Choroid plexus epithelial cell (primary cell): Measurements from ENCODE around the gene SNRNP35.
A peak's percentile ranks its signal among the peaks of the same experiment; 100 is the strongest.
"Not testable (repeated sequence)": the region's sequence is repeated elsewhere in the genome, so short reads cannot be mapped to it uniquely, and the experiment has no call there.

Experiments
- DNase-seq: peaks from one replicate; pipeline ENCODE4 v3.0.0-alpha.2; 2010; ENCODE audit warnings: low read depth
- H3K4me3 ChIP-seq: 2 replicates; pipeline ENCODE4 v1.5.1; 2011; ENCODE audit warnings: low read depth, mild to moderate bottlenecking, control low read depth, low read length, moderate library complexity
- TF ChIP-seq, protein P1 (sequence below): conservative IDR thresholded peaks from 2 replicates; pipeline ENCODE4 v1.5.1; 2011; ENCODE audit warnings: low read depth, mild to moderate bottlenecking, control low read depth, inconsistent platforms, low read length, moderate library complexity

Gene SNRNP35

GRCh38 chr12:123474485-123475245 lies 16.7 kb downstream of the SNRNP35 start:
- DNase-seq, result no peak
- TF ChIP-seq, protein P1, sequence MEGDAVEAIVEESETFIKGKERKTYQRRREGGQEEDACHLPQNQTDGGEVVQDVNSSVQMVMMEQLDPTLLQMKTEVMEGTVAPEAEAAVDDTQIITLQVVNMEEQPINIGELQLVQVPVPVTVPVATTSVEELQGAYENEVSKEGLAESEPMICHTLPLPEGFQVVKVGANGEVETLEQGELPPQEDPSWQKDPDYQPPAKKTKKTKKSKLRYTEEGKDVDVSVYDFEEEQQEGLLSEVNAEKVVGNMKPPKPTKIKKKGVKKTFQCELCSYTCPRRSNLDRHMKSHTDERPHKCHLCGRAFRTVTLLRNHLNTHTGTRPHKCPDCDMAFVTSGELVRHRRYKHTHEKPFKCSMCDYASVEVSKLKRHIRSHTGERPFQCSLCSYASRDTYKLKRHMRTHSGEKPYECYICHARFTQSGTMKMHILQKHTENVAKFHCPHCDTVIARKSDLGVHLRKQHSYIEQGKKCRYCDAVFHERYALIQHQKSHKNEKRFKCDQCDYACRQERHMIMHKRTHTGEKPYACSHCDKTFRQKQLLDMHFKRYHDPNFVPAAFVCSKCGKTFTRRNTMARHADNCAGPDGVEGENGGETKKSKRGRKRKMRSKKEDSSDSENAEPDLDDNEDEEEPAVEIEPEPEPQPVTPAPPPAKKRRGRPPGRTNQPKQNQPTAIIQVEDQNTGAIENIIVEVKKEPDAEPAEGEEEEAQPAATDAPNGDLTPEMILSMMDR, result no peak

GRCh38 chr12:123475246-123475703 lies 17.3 kb downstream of the SNRNP35 start:
- no peak overlapping the region for H3K4me3 ChIP-seq
- DNase-seq, result no peak
- TF ChIP-seq, protein P1, result no peak

More at GRCh38 chr12:123474485-123475245, 16.7 kb downstream of the SNRNP35 start:
- H3K4me3 ChIP-seq, result no peak overlapping the region

DNA sequence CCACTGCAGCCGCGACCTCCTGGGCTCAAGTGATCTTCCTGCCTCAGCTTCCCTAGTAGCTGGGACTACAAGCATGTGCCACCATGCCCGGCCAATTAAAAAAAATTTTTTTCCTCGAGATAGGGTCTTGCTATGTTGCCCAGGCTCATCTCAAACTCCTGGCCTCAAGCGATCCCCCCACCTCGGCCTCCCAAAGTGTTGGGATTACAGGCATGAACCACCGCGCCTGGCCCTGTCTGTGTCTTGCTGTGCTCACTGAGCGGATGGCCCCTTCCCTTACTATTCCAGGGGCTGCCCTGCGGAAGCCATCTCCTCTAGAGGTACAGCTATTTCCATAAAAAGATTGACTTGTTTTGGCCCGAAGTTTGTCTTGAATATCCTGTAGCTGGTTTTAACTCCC lies 20.1 kb downstream of the SNRNP35 start:
- H3K4me3 ChIP-seq, result no peak overlapping the region
- TF ChIP-seq, protein P1, result no peak
- DNase-seq, result no peak

- H3K4me3 ChIP-seq, result no peak overlapping the region
- TF ChIP-seq, protein P1, result no peak
- peak; percentile 42 for DNase-seq
These were observed 20.8 kb downstream of the SNRNP35 start for GRCh38 chr12:123478762-123479161.

GRCh38 chr12:123479442-123480180 lies 21.7 kb downstream of the SNRNP35 start:
- TF ChIP-seq, protein P1, result no peak
- no peak for DNase-seq
- no peak overlapping the region for H3K4me3 ChIP-seq

DNA sequence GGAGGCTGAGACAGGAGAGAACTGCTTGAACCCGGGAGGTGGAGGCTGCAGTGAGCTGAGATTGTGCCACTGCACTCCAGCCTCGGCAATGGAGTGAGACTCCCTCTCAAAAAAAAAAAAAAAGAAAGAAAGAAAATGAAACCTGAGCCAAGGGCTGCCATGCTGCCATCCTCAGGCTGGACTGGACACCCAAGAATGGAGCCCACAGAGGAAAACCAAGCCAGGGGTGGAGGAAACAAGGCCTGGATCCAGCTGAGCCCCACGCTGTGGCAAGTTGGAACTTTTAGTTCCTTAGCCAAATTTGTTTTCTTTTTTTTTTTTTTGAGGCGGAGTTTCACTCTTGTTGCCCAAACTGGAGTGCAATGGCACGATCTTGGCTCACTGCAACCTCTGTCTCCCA lies 23.3 kb downstream of the SNRNP35 start:
- not testable (repeated sequence) for H3K4me3 ChIP-seq, DNase-seq

DNA sequence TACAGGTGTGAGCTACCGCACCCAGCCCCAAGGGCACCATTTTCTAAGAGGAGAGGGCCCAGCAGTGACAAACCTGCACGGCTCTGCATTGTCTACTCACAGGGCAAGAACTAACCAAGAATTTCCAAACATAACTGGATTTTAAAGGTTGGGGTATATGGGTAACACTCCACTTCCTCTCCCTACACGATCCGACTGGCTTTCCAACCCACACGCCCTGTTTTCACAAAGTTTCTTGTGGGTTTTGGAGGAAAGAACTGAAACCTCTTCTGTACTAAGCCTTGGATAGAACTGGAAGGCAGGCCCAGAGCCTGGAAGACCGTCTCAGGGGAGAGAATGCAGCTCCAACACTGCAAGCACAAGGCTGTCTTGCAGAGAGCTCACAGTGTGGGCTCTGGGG lies 24.9 kb downstream of the SNRNP35 start:
- H3K4me3 ChIP-seq, result no peak overlapping the region
- TF ChIP-seq, protein P1, result no peak
- no peak for DNase-seq
